GM06990 (cell line): ENCODE results near the gene SNRNP200.

ENCODE experiments used
- DNase-seq: peaks from one replicate; pipeline ENCODE4 v3.0.0-alpha.2; 2011; ENCODE audit not compliant: insufficient read length; ENCODE audit errors: extremely low read depth
- H3K27me3 ChIP-seq: replicated peaks from 2 replicates; pipeline ENCODE4 v1.6.0; 2011; ENCODE audit warnings: low read length; ENCODE audit not compliant: control insufficient read depth, insufficient read depth
- H3K36me3 ChIP-seq: 2 replicates; pipeline ENCODE4 v1.5.1; 2011; ENCODE audit warnings: low read length; ENCODE audit not compliant: control insufficient read depth, insufficient read depth
- H3K4me3 ChIP-seq: replicated peaks from 2 replicates; pipeline ENCODE4 v1.5.1; 2011; ENCODE audit warnings: low read depth, mild to moderate bottlenecking, control low read depth, low read length
- CTCF ChIP-seq: IDR thresholded peaks from 2 replicates; pipeline ENCODE4 v1.5.1; 2011; ENCODE audit warnings: low read length, control low read depth, mild to moderate bottlenecking, inconsistent platforms; ENCODE audit not compliant: insufficient read depth, poor library complexity, severe bottlenecking

Gene SNRNP200

GRCh38 chr2:96340493-96341414 lies 35.4 kb upstream of the SNRNP200 start:
- Histone ChIP-seq H3K4me3 (no peak overlapping the region), H3K27me3 (no peaks in the 10 kb centered on the region), H3K36me3 (peaks cover 5% of the 10 kb centered on the region)
- no peak for DNase-seq
- no peak for TF ChIP-seq CTCF

- DNase-seq = no peak
- no peak for TF ChIP-seq CTCF
- H3K36me3 ChIP-seq = no peaks in the 10 kb centered on the region
- H3K4me3 ChIP-seq = peak overlapping the region; percentile 84
- H3K27me3 ChIP-seq = no peaks in the 10 kb centered on the region
Measured at GRCh38 chr2:96336873-96337272, 31.5 kb upstream of the SNRNP200 start.

- no peaks in the 10 kb centered on the region for H3K36me3 ChIP-seq
- H3K4me3 ChIP-seq = peak overlapping the region; percentile 84
- no peaks in the 10 kb centered on the region for H3K27me3 ChIP-seq
- no peak for TF ChIP-seq CTCF
- DNase-seq = no peak
Measured at GRCh38 chr2:96336104-96336775, 30.9 kb upstream of the SNRNP200 start.

GRCh38 chr2:96333708-96334107 lies 28.4 kb upstream of the SNRNP200 start:
- TF ChIP-seq CTCF = no peak
- H3K4me3 ChIP-seq = no peak overlapping the region
- H3K36me3 ChIP-seq = no peaks in the 10 kb centered on the region; the same call in 1 of the 2 replicates
- H3K27me3 ChIP-seq = no peaks in the 10 kb centered on the region
- DNase-seq = no peak

- no peak for DNase-seq
- Histone ChIP-seq H3K27me3 (no peaks in the 10 kb centered on the region), H3K36me3 (peaks cover 2% of the 10 kb centered on the region), H3K4me3 (no peak overlapping the region)
- no peak for TF ChIP-seq CTCF
Measured at GRCh38 chr2:96330407-96330806, 25.1 kb upstream of the SNRNP200 start.
